Measurements from ENCODE around the gene EFCAB6.

EFCAB6 gene

DNA sequence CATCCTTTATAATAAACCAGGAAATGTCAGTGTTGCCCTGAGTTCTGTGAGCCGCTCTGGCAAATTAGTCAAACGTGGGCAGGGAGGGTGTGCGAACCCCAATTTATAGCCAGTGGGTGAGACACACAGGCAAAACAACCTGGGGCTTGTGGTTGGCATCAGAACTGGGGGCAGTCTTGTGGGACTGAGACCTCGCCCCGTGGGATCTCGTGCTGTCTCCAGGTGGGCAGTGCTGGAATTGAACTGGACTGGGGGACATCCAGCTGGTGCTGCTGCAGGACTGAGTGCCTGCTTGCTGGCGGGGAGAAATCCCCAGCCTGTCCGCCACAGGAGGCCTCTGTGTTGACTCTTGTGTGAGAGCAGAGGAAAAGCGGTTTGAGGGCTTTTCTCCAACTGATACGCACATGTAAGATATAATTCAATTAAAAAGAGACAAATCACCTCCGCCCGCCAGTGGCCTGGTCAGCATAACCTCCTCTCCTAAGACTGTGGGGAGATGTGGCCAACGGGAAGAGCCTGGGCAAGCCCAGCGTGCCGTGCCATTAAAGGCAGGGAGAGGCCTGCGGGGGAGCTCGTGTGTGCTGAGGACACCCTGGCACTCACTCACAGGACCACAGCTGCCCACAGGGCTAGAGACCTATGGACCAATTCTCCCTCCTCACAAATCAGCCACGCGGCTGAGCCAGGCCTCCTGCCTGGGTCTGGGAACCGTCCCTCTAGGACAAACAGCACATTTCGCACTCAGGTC, 31.9 kb upstream of the EFCAB6 start:
- no peak for TF ChIP-seq CTCF (IDR thresholded peaks at IDR 0.05; ENCODE audit: insufficient read depth, low read length, missing control alignments)

GRCh38 chr22:43841742-43842141, 29.6 kb upstream of the EFCAB6 start:
- H3K4me3 ChIP-seq (ENCODE audit: low read depth, low read length) = no peak overlapping the region
- ChIA-PET CTCF (no interaction called here), POLR2A (no interaction called here)
- TF ChIP-seq CTCF (IDR thresholded peaks at IDR 0.05; ENCODE audit: insufficient read depth, low read length, missing control alignments) = no peak
- no peak for DNase-seq (ENCODE audit: low read depth, low spot score)

More for the DNA sequence above, 31.9 kb upstream of the EFCAB6 start:
- H3K4me3 ChIP-seq (ENCODE audit: low read depth, low read length) = no peak overlapping the region
- POLR2A ChIA-PET = interaction anchor here (0.7 kb wide), 1 partner anchor 14 kb away, joined by 5 read pairs; no protein-coding TSS in a partner anchor
- DNase-seq (ENCODE audit: low read depth, low spot score) = no peak
- CTCF ChIA-PET = no interaction called here

GRCh38 chr22:43840851-43841250, 28.7 kb upstream of the EFCAB6 start:
- POLR2A ChIA-PET = no interaction called here
- CTCF ChIA-PET = no interaction called here
- TF ChIP-seq CTCF (IDR thresholded peaks at IDR 0.05; ENCODE audit: insufficient read depth, low read length, missing control alignments) = no peak
- H3K4me3 ChIP-seq (ENCODE audit: low read depth, low read length) = no peak overlapping the region
- DNase-seq (ENCODE audit: low read depth, low spot score) = no peak

DNA sequence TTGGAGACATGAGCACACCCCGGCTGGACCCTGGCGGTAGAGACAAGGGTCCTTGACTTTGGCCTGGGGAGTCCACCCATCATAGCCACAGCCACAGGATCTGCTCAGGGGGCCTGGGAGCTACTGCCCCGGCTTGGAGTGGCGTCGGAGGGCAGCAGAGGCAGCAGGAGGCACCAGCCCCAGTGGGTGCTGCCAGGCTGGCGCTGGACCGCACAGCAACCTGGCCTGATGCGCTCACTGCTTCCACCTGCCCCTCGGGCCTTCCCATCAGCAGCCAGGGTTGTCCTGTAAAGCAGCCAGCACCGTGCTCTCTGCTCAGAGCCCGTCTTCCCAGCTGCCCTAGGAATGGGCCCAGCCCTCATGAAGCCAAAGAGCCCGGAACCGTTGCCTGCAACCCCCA, 28.3 kb upstream of the EFCAB6 start:
- no peak for TF ChIP-seq CTCF (IDR thresholded peaks at IDR 0.05; ENCODE audit: insufficient read depth, low read length, missing control alignments)
- ChIA-PET CTCF (no interaction called here), POLR2A (no interaction called here)
- DNase-seq (ENCODE audit: low read depth, low spot score) = no peak
- H3K4me3 ChIP-seq (ENCODE audit: low read depth, low read length) = no peak overlapping the region

DNA sequence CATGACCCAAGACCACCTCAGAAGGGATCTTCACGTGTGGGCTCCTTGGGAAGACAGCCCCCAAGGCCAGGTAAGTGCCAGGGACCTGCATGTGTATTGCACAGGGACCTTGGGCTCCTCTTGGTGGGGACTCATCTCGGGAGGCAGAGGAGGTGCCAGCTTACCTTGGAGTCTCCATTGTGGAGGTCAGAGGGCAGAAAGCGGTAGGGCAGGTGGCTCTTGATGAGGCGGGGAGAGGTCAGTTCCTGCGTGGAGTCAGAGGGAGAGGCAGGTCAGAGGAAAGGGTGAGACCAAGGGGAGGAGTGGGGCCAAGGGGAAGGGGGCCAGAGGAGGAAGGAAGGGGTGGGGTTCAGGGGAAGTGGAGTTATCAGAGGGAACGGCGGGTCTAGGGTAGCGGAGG, 27.7 kb upstream of the EFCAB6 start:
- ChIA-PET POLR2A (no interaction called here), CTCF (no interaction called here)
- DNase-seq (ENCODE audit: low read depth, low spot score) = no peak
- H3K4me3 ChIP-seq (ENCODE audit: low read depth, low read length) = no peak overlapping the region
- no peak for TF ChIP-seq CTCF (IDR thresholded peaks at IDR 0.05; ENCODE audit: insufficient read depth, low read length, missing control alignments)

DNA sequence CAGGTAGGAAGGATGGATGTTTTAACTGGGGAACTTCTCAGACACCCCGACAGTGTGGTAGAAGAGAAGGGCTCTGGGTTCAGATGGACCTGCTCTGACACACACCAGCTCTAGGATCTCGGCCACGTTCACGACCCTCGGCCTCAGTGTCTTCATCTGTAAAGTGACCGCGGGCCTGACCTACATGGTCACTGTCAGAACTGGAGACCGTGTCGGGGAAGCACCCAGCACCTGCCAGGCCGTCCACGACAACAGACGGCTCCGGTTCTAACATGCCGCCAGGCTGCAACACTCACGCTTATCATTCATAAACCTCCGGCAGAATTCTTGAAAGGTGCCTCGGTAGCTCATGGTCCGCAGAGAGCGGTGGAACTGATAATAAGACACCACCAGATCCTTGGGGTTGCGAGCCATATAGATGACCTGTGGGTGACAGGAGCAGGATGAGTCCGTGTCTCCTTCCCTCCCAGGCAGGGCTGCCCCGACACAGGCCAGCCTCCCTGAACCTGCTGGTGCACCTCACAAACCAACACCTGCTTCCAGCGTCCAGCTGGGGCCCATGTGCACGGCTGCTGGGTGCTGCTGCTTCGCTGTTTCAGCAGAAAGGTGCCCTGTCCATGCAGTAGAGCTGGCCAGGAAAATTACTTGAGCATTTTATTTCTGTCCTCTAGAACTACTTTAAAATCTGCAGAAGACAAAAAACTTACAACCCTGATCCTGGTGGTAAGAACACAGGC, 26.6 kb upstream of the EFCAB6 start:
- no peak for DNase-seq (ENCODE audit: low read depth, low spot score)
- POLR2A ChIA-PET = no interaction called here
- no peak overlapping the region for H3K4me3 ChIP-seq (ENCODE audit: low read depth, low read length)
- TF ChIP-seq CTCF (IDR thresholded peaks at IDR 0.05; ENCODE audit: insufficient read depth, low read length, missing control alignments) = no peak
- CTCF ChIA-PET = interaction anchor here (1.1 to 1.9 kb wide), 2 partner anchors 8 to 9 kb away, joined by 3 to 4 read pairs; no protein-coding TSS in a partner anchor

Measured in AG04449 (cell line).